HG03064 (cell line): Measurements from ENCODE around the gene NOL8.

Source experiments
- ATAC-seq: cut with Tn5 transposase; IDR thresholded peaks from one replicate; pipeline ENCODE4 v1.9.1; 2021; ENCODE audit warnings: low read depth; ENCODE audit not compliant: unreplicated experiment

Gene NOL8

DNA sequence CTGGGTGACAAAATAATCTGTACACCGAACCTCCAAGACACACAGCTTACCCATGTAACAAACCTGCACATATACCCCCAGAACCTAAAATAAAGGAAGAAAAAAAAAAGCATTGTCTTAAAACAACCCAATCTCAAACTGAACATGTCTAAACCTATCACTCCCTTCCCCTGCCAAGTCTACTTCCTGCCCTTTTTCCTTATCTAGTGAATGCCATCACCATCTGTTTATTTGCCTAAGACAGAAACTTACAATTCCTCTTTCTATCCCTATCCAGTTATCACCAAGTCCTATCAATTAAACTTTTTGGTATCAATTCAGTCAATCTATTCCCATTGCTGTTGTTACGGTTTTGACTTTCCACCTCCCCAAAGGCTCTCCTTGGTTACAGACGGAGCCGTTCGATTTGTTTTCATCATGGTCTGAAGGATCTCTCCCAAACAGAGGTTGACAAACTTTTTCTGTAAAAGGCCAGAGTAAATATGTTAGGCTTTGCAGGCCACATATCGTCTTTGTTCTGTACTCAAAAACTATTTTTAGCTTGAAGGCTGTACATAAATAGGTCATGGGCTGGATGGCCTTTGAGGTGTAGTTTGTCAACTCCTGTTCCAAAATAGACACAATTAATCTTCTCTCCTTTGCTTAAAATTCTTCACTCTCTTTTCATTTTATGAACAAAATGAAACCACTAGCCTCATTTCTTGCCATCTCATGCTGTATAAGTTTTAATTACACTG, 12.1 kb downstream of the NOL8 start:
- ATAC-seq = no peak

- no peak for ATAC-seq
Observed at GRCh38 chr9:92310562-92310961, 14.6 kb downstream of the NOL8 start.

DNA sequence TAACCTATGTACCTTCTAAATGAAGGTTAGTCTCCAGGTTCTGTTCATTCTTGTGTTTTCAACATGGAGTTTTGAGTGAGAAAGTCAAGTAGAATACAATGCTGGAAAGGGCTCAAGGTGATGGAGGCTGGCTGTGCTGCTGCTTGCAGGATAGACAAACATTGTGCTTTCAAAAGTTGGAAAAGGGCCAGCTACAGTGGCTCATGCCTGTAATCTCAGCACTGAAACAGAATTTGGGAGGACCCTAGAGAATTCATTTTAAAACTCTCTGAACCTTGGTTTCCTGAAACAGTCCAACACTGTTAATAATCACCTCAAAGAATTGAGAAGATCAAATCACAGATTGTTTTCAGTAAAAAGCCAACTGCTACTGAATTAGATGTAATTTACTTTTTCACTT, 16.3 kb downstream of the NOL8 start:
- ATAC-seq = no peak

DNA sequence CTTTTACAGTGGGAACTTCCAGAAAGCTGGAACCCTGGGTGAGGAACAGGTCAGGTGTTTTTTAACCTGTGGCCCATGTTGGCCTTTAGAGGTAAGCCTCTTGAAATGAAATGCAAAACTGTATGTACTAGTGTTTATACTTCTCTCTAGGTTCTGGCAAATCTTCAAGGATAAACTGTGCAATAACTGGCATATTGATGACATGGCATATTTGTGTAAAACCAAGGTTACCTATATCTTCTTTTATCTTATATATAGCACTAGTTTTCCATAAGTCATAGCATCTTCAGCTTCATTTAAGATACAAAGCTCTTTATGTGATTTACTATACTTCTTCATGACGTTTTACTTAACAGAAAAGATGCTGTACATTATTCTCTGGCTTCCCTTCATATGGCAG, 24.2 kb downstream of the NOL8 start:
- ATAC-seq = no peak

GRCh38 chr9:92299116-92299515, 26.0 kb downstream of the NOL8 start:
- no peak for ATAC-seq

GRCh38 chr9:92298036-92298435, 27.1 kb downstream of the NOL8 start:
- ATAC-seq = no peak

GRCh38 chr9:92297611-92298010, 27.5 kb downstream of the NOL8 start:
- no peak for ATAC-seq

- no peak for ATAC-seq
Observed at GRCh38 chr9:92295827-92296258, 29.3 kb downstream of the NOL8 start.

DNA sequence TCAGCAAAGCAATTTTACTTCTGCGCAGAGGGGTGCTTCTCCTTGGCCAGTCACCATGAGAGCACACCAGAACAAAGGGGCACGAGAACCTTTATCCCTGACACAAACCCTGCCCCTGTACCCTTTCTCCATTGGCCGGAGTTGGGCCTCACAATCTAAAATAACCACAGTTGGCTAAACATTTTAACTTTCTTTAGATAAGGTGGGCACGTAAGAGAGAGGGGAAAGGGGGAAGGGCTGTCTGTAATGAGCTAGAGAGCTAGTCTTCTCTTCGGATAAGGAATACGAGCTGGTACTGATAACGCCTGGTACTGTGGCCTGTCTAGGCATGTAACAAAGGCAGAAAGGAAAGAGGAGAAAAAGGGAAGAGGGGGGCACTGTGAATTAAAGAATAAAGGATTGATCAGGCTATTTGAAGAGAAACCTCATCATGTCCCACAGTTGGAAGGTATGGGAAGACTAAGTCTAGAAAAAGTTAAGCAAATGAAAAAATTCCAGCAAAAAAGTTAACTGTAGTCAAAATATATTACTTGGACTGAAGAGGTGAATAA, 29.8 kb downstream of the NOL8 start:
- ATAC-seq = no peak

- no peak for ATAC-seq
Observed at GRCh38 chr9:92294297-92294676, 30.9 kb downstream of the NOL8 start.

GRCh38 chr9:92293452-92294296, 31.5 kb downstream of the NOL8 start, which contains the start of gene IARS1:
IARS1 (minus strand) TSS chr9:92293697; CDS start chr9:92289419, 4,278 bp downstream.
- ATAC-seq = peak; percentile 91

DNA sequence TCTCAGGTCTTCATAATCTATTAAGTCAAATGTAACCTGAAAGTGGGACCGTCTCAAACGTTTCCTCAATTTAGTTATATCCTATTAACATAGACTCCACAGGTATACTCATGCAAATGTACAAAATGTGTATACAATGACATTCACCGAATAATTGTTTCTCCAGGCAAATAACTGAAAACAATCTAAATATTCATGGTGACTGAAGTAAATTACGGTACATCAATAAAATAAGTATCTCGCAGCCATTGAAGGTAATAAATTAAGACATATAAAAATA, 32.1 kb downstream of the NOL8 start:
- no peak for ATAC-seq

DNA sequence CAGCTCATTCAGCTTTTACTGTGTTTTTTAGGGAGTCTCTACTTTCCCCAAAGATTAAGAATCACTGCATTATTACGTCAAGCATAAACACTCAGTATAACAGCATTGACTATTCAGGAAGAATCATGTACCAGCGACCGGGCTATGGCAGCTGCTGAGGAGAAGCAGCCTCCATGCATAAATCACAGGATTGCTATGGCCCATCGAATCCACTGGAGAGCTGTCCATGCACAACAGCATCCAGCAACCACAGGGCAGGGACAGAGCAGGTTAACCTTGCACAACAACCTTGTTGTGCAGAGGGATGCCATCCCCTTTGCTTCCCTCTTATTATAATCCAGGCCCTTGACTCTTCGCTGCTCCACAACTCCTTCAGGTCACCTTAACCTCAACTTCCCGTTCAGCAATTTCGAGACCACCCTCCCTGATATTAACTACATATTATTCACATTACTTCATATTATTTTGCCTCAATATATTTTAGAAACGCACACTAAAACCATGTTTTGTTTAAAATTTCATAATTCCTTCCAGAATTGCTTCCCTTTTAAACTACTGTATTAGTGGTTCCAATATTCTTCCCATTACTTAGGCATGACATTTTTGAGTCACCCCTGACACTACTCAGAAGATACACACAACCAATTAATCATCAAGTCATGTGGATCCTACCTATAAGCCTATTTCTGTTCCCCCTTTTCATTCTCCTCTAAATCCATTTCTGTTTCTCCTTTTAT, 32.6 kb downstream of the NOL8 start:
- ATAC-seq = no peak

DNA sequence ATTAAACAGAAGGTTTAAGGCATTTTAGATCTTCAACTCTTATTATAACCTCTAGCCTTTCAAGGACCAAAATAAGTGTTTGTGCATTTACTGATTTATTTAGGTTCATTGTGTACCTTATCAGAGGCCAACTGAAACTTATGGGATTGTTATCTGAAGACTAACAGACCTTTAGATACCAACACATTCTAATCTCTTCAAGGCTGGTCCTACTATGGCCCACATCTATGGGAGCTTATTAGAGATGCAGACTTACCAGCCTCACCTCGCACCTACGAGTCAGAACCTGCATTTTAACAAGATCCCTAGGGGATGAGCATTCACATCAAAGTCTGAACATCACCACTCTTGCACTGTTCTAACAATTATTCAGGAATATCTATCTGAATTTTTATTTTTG, 33.6 kb downstream of the NOL8 start:
- no peak for ATAC-seq

DNA sequence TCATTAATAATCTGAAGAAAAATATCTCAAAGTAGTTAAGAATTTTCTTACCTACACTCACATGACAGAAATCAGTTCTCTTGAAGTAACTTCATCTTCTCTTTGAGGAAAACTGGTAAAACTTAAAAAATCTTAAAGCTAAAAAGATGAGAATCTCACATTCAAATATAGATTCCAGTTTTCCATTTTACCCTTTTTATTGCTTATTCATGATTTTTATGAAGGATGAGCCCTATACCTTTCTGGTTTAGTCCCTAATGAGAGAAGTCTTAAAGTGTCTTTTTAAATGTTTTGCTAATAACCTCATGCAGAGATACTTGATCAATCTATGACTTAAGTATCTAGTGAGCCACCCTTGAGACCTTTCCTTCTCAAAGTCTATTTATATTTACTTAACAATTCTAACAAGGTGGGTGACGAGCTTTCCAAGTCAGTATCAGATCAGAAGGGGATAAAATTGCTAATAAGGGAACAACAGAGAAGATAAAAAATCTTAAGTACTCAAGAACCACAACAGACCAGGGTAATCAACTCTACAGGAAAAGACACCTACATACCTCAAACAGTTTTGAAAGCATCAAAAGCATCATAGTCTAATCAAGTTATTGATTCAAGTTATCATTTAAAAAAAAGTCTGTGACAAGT, 34.2 kb downstream of the NOL8 start:
- no peak for ATAC-seq

- ATAC-seq = no peak
Observed at GRCh38 chr9:92289708-92290390, 35.3 kb downstream of the NOL8 start.

- ATAC-seq = no peak
Observed at GRCh38 chr9:92279302-92279701, 45.8 kb downstream of the NOL8 start.

DNA sequence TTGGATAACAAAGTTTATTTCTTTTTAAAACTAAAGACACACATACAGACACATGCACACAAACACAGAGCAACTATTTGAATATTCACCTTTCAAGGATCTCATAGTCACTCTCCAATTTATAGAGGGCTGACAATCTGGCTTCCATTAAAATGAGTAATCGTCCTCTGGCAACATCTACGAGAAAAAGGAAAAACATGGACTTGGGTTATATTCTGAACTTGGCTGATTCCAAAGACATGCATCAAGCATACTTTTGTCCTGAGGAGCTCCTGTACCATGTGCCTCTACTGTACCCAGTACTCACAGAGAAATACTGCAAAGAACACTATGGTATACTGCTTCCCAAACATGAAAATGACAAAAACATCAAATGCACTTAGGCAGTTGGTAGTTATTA, 47.0 kb downstream of the NOL8 start:
- ATAC-seq = no peak

DNA sequence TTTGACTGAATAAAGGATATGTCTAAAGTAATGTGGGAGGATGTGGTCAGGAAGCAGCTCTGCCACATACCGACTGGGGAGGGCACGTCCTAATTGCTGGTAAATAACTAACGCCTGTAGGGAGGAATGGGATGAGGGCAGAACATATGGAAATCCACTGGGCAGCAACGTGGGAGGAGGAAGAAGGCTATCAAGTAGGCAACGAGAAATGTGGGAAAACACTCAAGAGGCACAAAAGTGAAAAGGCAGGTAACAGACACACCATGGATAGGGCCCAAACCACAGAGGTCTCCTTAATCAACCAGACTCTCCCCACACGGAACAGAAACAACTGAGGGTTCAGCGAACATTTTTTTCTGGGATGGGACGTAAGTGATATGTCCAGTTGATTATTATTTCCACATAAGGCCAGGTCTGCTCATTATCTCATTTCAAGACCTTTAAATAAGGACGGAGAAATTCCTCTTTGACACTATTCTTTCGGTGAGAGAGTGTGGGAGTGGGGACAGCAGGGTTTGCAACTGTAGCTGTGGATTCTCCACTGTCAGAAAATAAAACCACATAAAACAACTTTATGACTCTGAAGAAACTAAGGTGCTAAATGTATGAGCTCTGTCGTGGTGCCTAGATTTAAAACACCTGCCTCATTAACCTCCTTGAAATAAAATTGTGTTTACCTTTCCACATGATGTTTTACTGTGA, 48.7 kb downstream of the NOL8 start:
- ATAC-seq = no peak
